Neuronal stem cell (in vitro differentiated cells): Measurements from ENCODE around the gene RBMS2.

ENCODE experiments used
- DNase-seq: peaks from one replicate; pipeline ENCODE4 v3.0.0-alpha.2; 2013; ENCODE audit warnings: low spot score
- H2AFZ ChIP-seq: one replicate; pipeline ENCODE4 v1.6.1; 2013; ENCODE audit warnings: mild to moderate bottlenecking, low read length, inconsistent platforms
- H2AK5ac ChIP-seq: 2 replicates; pipeline ENCODE4 v1.6.1; 2013; ENCODE audit warnings: low read depth, mild to moderate bottlenecking, inconsistent platforms, low read length, moderate library complexity, mixed read lengths
- H2BK120ac ChIP-seq: 2 replicates; pipeline ENCODE4 v1.6.1; 2013; ENCODE audit warnings: low read depth, mild to moderate bottlenecking, inconsistent platforms, low read length, moderate library complexity, mixed read lengths
- H2BK12ac ChIP-seq: one replicate; pipeline ENCODE4 v1.6.1; 2013; ENCODE audit warnings: low read length, inconsistent platforms
- H2BK15ac ChIP-seq: 2 replicates; pipeline ENCODE4 v1.6.1; 2013; ENCODE audit warnings: mild to moderate bottlenecking, low read length, inconsistent platforms, mixed read lengths
- H2BK5ac ChIP-seq: one replicate; pipeline ENCODE4 v1.6.1; 2013; ENCODE audit warnings: inconsistent platforms, mild to moderate bottlenecking, low read length, moderate library complexity
- H3K14ac ChIP-seq: one replicate; pipeline ENCODE4 v1.6.1; 2013; ENCODE audit warnings: low read length, inconsistent platforms
- H3K18ac ChIP-seq: 2 replicates; pipeline ENCODE4 v1.6.1; 2013; ENCODE audit warnings: low read length, inconsistent platforms
- H3K23ac ChIP-seq: 2 replicates; pipeline ENCODE4 v1.6.1; 2013; ENCODE audit warnings: low read depth, mild to moderate bottlenecking, mixed read lengths, low read length, inconsistent platforms; ENCODE audit not compliant: poor library complexity
- H3K27ac ChIP-seq: replicated peaks from 3 replicates; pipeline ENCODE4 v1.5.1; 2013; ENCODE audit warnings: low read length, inconsistent platforms
- H3K27me3 ChIP-seq, 3 experiments: 2 replicates each; pipeline ENCODE4 v1.6.1; 2013; ENCODE audit warnings: low read length in 3 of 3, mild to moderate bottlenecking in 2 of 3, inconsistent platforms in 1 of 3, low read depth in 1 of 3, mixed read lengths in 1 of 3, moderate library complexity in 1 of 3; ENCODE audit not compliant: control insufficient read depth in 3 of 3, insufficient read depth in 3 of 3
- H3K36me3 ChIP-seq, 2 donors: replicated peaks in 1 of 2; 2 replicates each; pipeline ENCODE4 v1.6.1; 2013; ENCODE audit warnings: low read length in 2 of 2; ENCODE audit not compliant: control insufficient read depth in 2 of 2, insufficient read depth in 2 of 2
- H3K4ac ChIP-seq: 2 replicates; pipeline ENCODE4 v1.6.1; 2013; ENCODE audit warnings: inconsistent platforms, mild to moderate bottlenecking, low read length, moderate library complexity
- H3K4me1 ChIP-seq, 2 donors: 1 replicate in 1 of 2; 2 replicates in 1 of 2; pipeline ENCODE4 v1.6.1; 2013; ENCODE audit warnings: low read length in 2 of 2, low read depth in 1 of 2; ENCODE audit not compliant: control insufficient read depth in 2 of 2, insufficient read depth in 1 of 2
- H3K4me2 ChIP-seq: one replicate; pipeline ENCODE4 v1.6.1; 2013; ENCODE audit warnings: mild to moderate bottlenecking, low read length, inconsistent platforms; ENCODE audit not compliant: insufficient read depth, poor library complexity, severe bottlenecking
- H3K4me3 ChIP-seq, 2 donors: 2 replicates each; pipeline ENCODE4 v1.5.1; 2013; ENCODE audit warnings: low read length in 2 of 2, mild to moderate bottlenecking in 2 of 2, inconsistent platforms in 1 of 2, moderate library complexity in 1 of 2
- H3K79me1 ChIP-seq: one replicate; pipeline ENCODE4 v1.6.1; 2013; ENCODE audit warnings: low read depth, mild to moderate bottlenecking, inconsistent platforms, low read length, moderate library complexity
- H3K9ac ChIP-seq: one replicate; pipeline ENCODE4 v1.6.1; 2013; ENCODE audit warnings: mild to moderate bottlenecking, low read depth, low read length, inconsistent platforms; ENCODE audit not compliant: poor library complexity
- H3K9me3 ChIP-seq, 2 donors: replicated peaks in 1 of 2; 2 replicates each; pipeline versions ENCODE3 to v1.6.1; 2013; ENCODE audit warnings: low read length in 2 of 2, mild to moderate bottlenecking in 2 of 2, inconsistent platforms in 1 of 2, low read depth in 1 of 2, mixed read lengths in 1 of 2, moderate library complexity in 1 of 2; ENCODE audit not compliant: control insufficient read depth in 2 of 2, insufficient read depth in 1 of 2
- H4K8ac ChIP-seq: one replicate; pipeline ENCODE4 v1.6.1; 2013; ENCODE audit warnings: low read depth, mild to moderate bottlenecking, inconsistent platforms, low read length, moderate library complexity
- H4K91ac ChIP-seq: one replicate; pipeline ENCODE4 v1.6.1; 2013; ENCODE audit warnings: low read length, low read depth, mild to moderate bottlenecking, inconsistent platforms; ENCODE audit not compliant: poor library complexity
- WGBS, 2 donors: extraction: QIAGEN DNeasy Blood & Tissue Kit; methylation state at CpG; one replicate each; pipeline ENCODE4 v1.1.7; 2013; ENCODE audit warnings: missing lambda C conversion rate in 2 of 2, mixed read lengths in 1 of 2; ENCODE audit not compliant: insufficient read length in 2 of 2, insufficient replicate concordance in 1 of 2; ENCODE audit errors: extremely low coverage in 2 of 2; 5-methylcytosine and 5-hydroxymethylcytosine counted together

The RBMS2 gene

GRCh38 chr12:56604355-56604754 is 82.7 kb downstream of the RBMS2 start:
- no peak overlapping the region for H2AK5ac ChIP-seq
- no peak overlapping the region for H4K8ac ChIP-seq
- H3K4me3 ChIP-seq: no peak overlapping the region
- H3K4ac ChIP-seq: no peak overlapping the region
- no peak for DNase-seq
- H3K18ac ChIP-seq: no peak overlapping the region
- no CpG with 5 or more reads among the region's 3 CpGs for WGBS, 2 donors
- no peaks in the 10 kb centered on the region for H3K9me3 ChIP-seq
- H2BK120ac ChIP-seq: no peak overlapping the region
- no peak overlapping the region for H3K23ac ChIP-seq
- H3K27ac ChIP-seq: no peak overlapping the region
- peaks cover 68 to 89% of the 10 kb centered on the region in 2 donors for H3K36me3 ChIP-seq
- no peak overlapping the region for H4K91ac ChIP-seq
- H2AFZ ChIP-seq: no peak overlapping the region
- H2BK12ac ChIP-seq: no peak overlapping the region
- H3K27me3 ChIP-seq: no peaks in the 10 kb centered on the region
- H2BK5ac ChIP-seq: no peak overlapping the region
- H2BK15ac ChIP-seq: no peak overlapping the region
- H3K9ac ChIP-seq: no peak overlapping the region
- no peak overlapping the region for H3K14ac ChIP-seq
- no peak overlapping the region for H3K4me2 ChIP-seq
- H3K4me1 ChIP-seq: no peaks in the 10 kb centered on the region
- peaks cover 2% of the 10 kb centered on the region for H3K79me1 ChIP-seq

GRCh38 chr12:56614627-56615026 is 93.0 kb downstream of the RBMS2 start:
- no peaks in the 10 kb centered on the region for H3K4me1 ChIP-seq
- no peak for DNase-seq
- H3K23ac ChIP-seq: no peak overlapping the region
- no peak overlapping the region for H2BK5ac ChIP-seq
- H3K4me3 ChIP-seq: no peak overlapping the region
- no CpG with 5 or more reads among the region's 8 CpGs for WGBS, 2 donors
- H3K14ac ChIP-seq: no peak overlapping the region
- no peak overlapping the region for H4K91ac ChIP-seq
- no peaks in the 10 kb centered on the region for H3K9me3 ChIP-seq
- no peak overlapping the region for H3K27ac ChIP-seq
- H3K18ac ChIP-seq: no peak overlapping the region
- no peak overlapping the region for H2AFZ ChIP-seq
- H3K4ac ChIP-seq: no peak overlapping the region
- no peaks in the 10 kb centered on the region for H3K27me3 ChIP-seq
- no peak overlapping the region for H3K9ac ChIP-seq
- H2BK12ac ChIP-seq: no peak overlapping the region
- H3K79me1 ChIP-seq: peaks cover 4% of the 10 kb centered on the region
- H2BK120ac ChIP-seq: no peak overlapping the region
- H3K4me2 ChIP-seq: no peak overlapping the region
- H2AK5ac ChIP-seq: no peak overlapping the region
- no peak overlapping the region for H2BK15ac ChIP-seq
- peaks cover 68 to 99% of the 10 kb centered on the region in 2 donors for H3K36me3 ChIP-seq
- no peak overlapping the region for H4K8ac ChIP-seq

- H3K4me1 ChIP-seq: no peaks in the 10 kb centered on the region
- H3K23ac ChIP-seq: no peak overlapping the region
- no peak overlapping the region for H3K4me3 ChIP-seq
- WGBS, 2 donors: no CpG with 5 or more reads among the region's 3 CpGs
- no peak for DNase-seq
- no peak overlapping the region for H4K8ac ChIP-seq
- H3K18ac ChIP-seq: no peak overlapping the region
- H3K4me2 ChIP-seq: no peak overlapping the region
- H3K36me3 ChIP-seq: peaks cover 53 to 99% of the 10 kb centered on the region in 2 donors
- H3K9ac ChIP-seq: no peak overlapping the region
- no peak overlapping the region for H3K27ac ChIP-seq
- no peak overlapping the region for H2BK15ac ChIP-seq
- H3K4ac ChIP-seq: no peak overlapping the region
- H3K27me3 ChIP-seq: no peaks in the 10 kb centered on the region
- no peak overlapping the region for H2BK12ac ChIP-seq
- H3K9me3 ChIP-seq: no peaks in the 10 kb centered on the region
- H2BK120ac ChIP-seq: no peak overlapping the region
- H3K79me1 ChIP-seq: peaks cover 4% of the 10 kb centered on the region
- H4K91ac ChIP-seq: no peak overlapping the region
- H2AK5ac ChIP-seq: no peak overlapping the region
- no peak overlapping the region for H2BK5ac ChIP-seq
- no peak overlapping the region for H2AFZ ChIP-seq
- H3K14ac ChIP-seq: no peak overlapping the region
These were observed 94.6 kb downstream of the RBMS2 start for GRCh38 chr12:56616244-56616643.

- no peak overlapping the region for H3K27ac ChIP-seq
- no peak overlapping the region for H3K4me2 ChIP-seq
- H3K4me1 ChIP-seq: no peaks in the 10 kb centered on the region
- H2BK5ac ChIP-seq: no peak overlapping the region
- no peak overlapping the region for H3K4ac ChIP-seq
- H4K91ac ChIP-seq: no peak overlapping the region
- H3K27me3 ChIP-seq: no peaks in the 10 kb centered on the region
- H2AFZ ChIP-seq: no peak overlapping the region
- H3K23ac ChIP-seq: no peak overlapping the region
- no peak overlapping the region for H3K4me3 ChIP-seq
- no peak overlapping the region for H2AK5ac ChIP-seq
- no peak overlapping the region for H3K18ac ChIP-seq
- no peak overlapping the region for H3K9ac ChIP-seq
- peaks cover 4% of the 10 kb centered on the region for H3K79me1 ChIP-seq
- H3K9me3 ChIP-seq: no peaks in the 10 kb centered on the region
- H2BK15ac ChIP-seq: no peak overlapping the region
- H2BK120ac ChIP-seq: no peak overlapping the region
- H4K8ac ChIP-seq: no peak overlapping the region
- H2BK12ac ChIP-seq: no peak overlapping the region
- H3K14ac ChIP-seq: no peak overlapping the region
- no peak for DNase-seq
- H3K36me3 ChIP-seq: peaks cover 46 to 97% of the 10 kb centered on the region in 2 donors
These were observed 95.3 kb downstream of the RBMS2 start for GRCh38 chr12:56616925-56617324.
